ENCODE results near the gene BCL7A. TPM values are rescaled to one million over a fixed set of nuclear protein-coding genes. Genes with fewer than 3 reads are reported as not detected.

The BCL7A gene
- total and polyA plus RNA-seq, 2 of the 8 experiments (the other 6 are each of a cell fraction or from before 2014, with no cell fraction given) = 11.9 to 12.7 TPM

DNA sequence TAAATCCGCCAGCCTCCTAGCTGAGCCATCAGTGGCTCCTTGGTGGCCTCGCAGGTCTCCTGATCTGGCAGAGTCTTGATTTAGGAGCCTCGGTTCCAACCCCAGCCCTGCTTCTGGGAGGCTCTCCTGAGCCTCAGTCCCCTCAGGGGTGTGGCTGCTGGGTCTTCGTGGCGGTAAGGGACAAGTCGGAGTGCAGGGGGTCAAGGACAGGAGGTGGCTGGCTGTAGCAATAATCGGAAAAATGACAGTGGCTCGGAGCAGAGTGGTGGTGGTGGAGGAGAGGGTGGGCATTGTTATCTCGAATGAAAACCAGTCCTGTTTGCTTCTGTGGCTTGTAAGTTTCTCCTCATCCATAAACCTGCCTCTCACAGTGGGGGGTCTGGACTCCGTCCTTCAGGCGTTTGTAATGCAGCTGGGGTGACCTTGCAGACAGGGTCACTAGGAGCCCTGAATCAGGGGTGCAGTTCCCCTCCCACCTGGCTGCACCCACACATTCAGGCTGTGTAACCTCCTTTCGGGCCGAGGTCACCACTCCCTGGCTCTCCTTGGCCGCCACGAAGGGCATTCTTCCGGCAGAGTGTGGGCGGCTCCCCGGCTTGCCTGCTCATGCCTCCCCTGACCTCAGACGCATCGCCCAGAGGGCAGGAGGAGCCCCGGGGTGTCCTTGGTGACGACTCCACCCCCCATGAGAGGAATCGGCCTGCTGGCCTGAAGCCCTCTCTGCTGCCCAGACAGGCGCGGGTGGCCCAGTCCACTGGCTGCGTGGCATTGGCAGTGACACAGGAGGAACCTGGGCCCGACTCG, 8.1 kb downstream of the BCL7A start:
- no peak for FAIRE-seq
- Histone ChIP-seq H3K9ac (replicated peaks in 1 of 4; ENCODE audit: extremely low read depth in 1 of 4, low read depth in 3 of 4, low read length in 3 of 4) (no peak overlapping the region), H2BK5ac (ENCODE audit: low read depth, low read length) (no peak overlapping the region; the same call in 1 of the 2 replicates), H2BK12ac (ENCODE audit: low read depth, low read length) (no peak overlapping the region; the same call in 1 of the 2 replicates), H3K14ac (ENCODE audit: insufficient read length) (no peak overlapping the region), H3K18ac (ENCODE audit: extremely low read depth, low read length) (no peak overlapping the region), H3K23me2 (ENCODE audit: low read depth, low read length) (0 out of 2 replicates have a peak, but pooled peaks cover 1% of the 10 kb centered on the region), H2BK120ac (replicated peaks; ENCODE audit: low read depth, low read length) (no peak overlapping the region), H3K56ac (replicated peaks; ENCODE audit: insufficient read length, low read depth, low read length) (no peak overlapping the region), H2AK5ac (ENCODE audit: low read depth, low read length) (no peak overlapping the region), H3K27ac (ENCODE audit: low read depth, low read length) (no peak overlapping the region), H3K4me2 (ENCODE audit: insufficient read depth in 1 of 2, low read depth in 2 of 2, low read length in 2 of 2) (no peak overlapping the region), H3K27me3 (replicated peaks in 1 of 4; ENCODE audit: control insufficient read depth in 3 of 4, extremely low read depth in 1 of 4, insufficient read depth in 3 of 4, low read length in 3 of 4) (no peaks in the 10 kb centered on the region; a peak in 1 of 7 replicates), H4K91ac (replicated peaks; ENCODE audit: insufficient read length, low read length) (no peak overlapping the region), H2AFZ (ENCODE audit: low read length) (no peak overlapping the region), H3K9me3 (ENCODE audit: insufficient read depth in 2 of 2, low read depth in 1 of 2, low read length in 1 of 2) (no peaks in the 10 kb centered on the region), H3K4me3 (ENCODE audit: extremely low read depth in 1 of 4, insufficient read depth in 2 of 4, low read depth in 3 of 4, low read length in 4 of 4) (no peak overlapping the region), H3K4me1 (replicated peaks in 1 of 4; ENCODE audit: control insufficient read depth in 3 of 4, insufficient read depth in 4 of 4, low read length in 3 of 4) (peaks cover 0 to 9% (median 5%) of the 10 kb centered on the region in 4 experiments; a peak in 6 of 7 replicates), H2BK20ac (ENCODE audit: low read length) (no peak overlapping the region; the same call in 1 of the 2 replicates), H3K36me3 (ENCODE audit: control insufficient read depth in 2 of 4, insufficient read depth in 4 of 4, low read length in 3 of 4) (no peaks in the 10 kb centered on the region), H3K79me2 (ENCODE audit: control insufficient read depth in 1 of 2, insufficient read depth in 2 of 2, low read length in 2 of 2) (peaks cover 0 to 41% of the 10 kb centered on the region in 2 experiments; a peak in 3 of 4 replicates), H3K4ac (replicated peaks; ENCODE audit: insufficient read length, low read depth, low read length) (no peak overlapping the region), H2BK15ac (ENCODE audit: low read length) (0 out of 2 replicates have a peak overlapping the region, but pooled peaks have one; percentile 16), H4K20me1 (replicated peaks in 1 of 2; ENCODE audit: control insufficient read depth in 1 of 2, insufficient read depth in 2 of 2, low read length in 2 of 2) (peaks cover 15 to 24% of the 10 kb centered on the region in 2 experiments), H3K23ac (ENCODE audit: insufficient read length) (no peak overlapping the region), H3K79me1 (ENCODE audit: low read depth, low read length) (peaks cover 9% of the 10 kb centered on the region), H4K5ac (ENCODE audit: insufficient read length, low read depth, low read length) (no peak overlapping the region), H4K8ac (ENCODE audit: extremely low read depth, insufficient read depth, low read length) (no peak overlapping the region; the same call in 1 of the 2 replicates)
- 86% methylated on average over 28 of the region's 28 CpGs; no CpG with 5 or more reads in 1 of the 2 experiments for WGBS, 2 experiments (ENCODE audit: extremely low coverage in 1 of 2, insufficient coverage in 1 of 2, insufficient read length in 1 of 2, insufficient replicate concordance in 2 of 2, low coverage in 1 of 2, low lambda C conversion rate in 2 of 2, missing lambda C conversion rate in 1 of 2)
- TF ChIP-seq BRCA1 (IDR thresholded peaks at IDR 0.05; ENCODE audit: low read depth, low read length) (no peak), CTBP2 (IDR thresholded peaks at IDR 0.05; ENCODE audit: borderline replicate concordance, insufficient read depth, insufficient read length, low read length) (no peak), JUND (IDR thresholded peaks at IDR 0.05; ENCODE audit: low read length) (no peak)
- no peak for DNase-seq (ENCODE audit: low read depth in 1 of 2, low spot score in 2 of 2)
- ChIA-PET POLR2A (ENCODE audit: partially characterized antibody) (interaction anchor here (1.6 kb wide), 1 partner anchor 9 kb away, joined by 3 read pairs; the partner anchor contains the start of gene BCL7A), CTCF (ENCODE audit: partially characterized antibody) (interaction anchor here (0.6 to 3.4 kb wide), 6 partner anchors 12 to 938 kb away, joined by 3 to 18 read pairs (median 3); no protein-coding TSS in a partner anchor)
